Fibroblast of lung (primary cell): ENCODE data around the gene HEG1.

ENCODE experiments used
- CTCF ChIP-seq, 2 donors: IDR thresholded peaks in 1 of 2; conservative IDR thresholded peaks in 1 of 2; 1 replicate in 1 of 2; 2 replicates in 1 of 2; pipeline ENCODE4 v1.5.1; 2011 to 2012; ENCODE audit warnings: low read length in 2 of 2, control low read depth in 1 of 2, inconsistent platforms in 1 of 2, low read depth in 1 of 2, mild to moderate bottlenecking in 1 of 2
- EZH2 ChIP-seq: IDR thresholded peaks from 2 replicates; pipeline ENCODE4 v1.5.1; 2012; ENCODE audit warnings: low read length, control low read depth, mild to moderate bottlenecking; ENCODE audit errors: missing control alignments

GRCh38 chr3:124952282-124952855 lies 103.4 kb downstream of the HEG1 start:
- TF ChIP-seq CTCF (conservative IDR thresholded peaks at IDR 0.05 in 1 of 2, IDR thresholded peaks at IDR 0.05 in 1 of 2; ENCODE audit: low read depth in 1 of 2, low read length in 2 of 2) = no peak
- no peak for TF ChIP-seq EZH2
